H9 (cell line): Measurements from ENCODE around the gene MATK. TPM values are rescaled to one million over a fixed set of nuclear protein-coding genes. Genes with fewer than 3 reads are reported as not detected.
"Not testable (repeated sequence)": the region's sequence is repeated elsewhere in the genome, so short reads cannot be mapped to it uniquely, and the experiment has no call there.

Source experiments
- DNase-seq: peaks from one replicate; pipeline ENCODE4 v3.0.0-alpha.2; 2017
- H2AFZ ChIP-seq: one replicate; pipeline ENCODE4 v1.6.1; 2013; ENCODE audit warnings: mild to moderate bottlenecking, low read length, control low read depth, moderate library complexity
- H2AK5ac ChIP-seq: 2 replicates; pipeline ENCODE4 v1.6.1; 2013; ENCODE audit warnings: low read length, control low read depth, mixed read lengths; ENCODE audit not compliant: insufficient read length
- H2BK120ac ChIP-seq: one replicate; pipeline ENCODE4 v1.6.1; 2013; ENCODE audit warnings: low read depth, mild to moderate bottlenecking, low read length, control low read depth, inconsistent platforms; ENCODE audit not compliant: poor library complexity, severe bottlenecking
- H2BK12ac ChIP-seq: 2 replicates; pipeline ENCODE4 v1.6.1; 2013; ENCODE audit warnings: low read length, control low read depth, mixed read lengths, low read depth; ENCODE audit not compliant: insufficient read length
- H2BK15ac ChIP-seq: 2 replicates; pipeline ENCODE4 v1.6.1; 2013; ENCODE audit warnings: low read depth, low read length, control low read depth
- H2BK20ac ChIP-seq: one replicate; pipeline ENCODE4 v1.6.1; 2013; ENCODE audit warnings: low read depth, mild to moderate bottlenecking, low read length, control low read depth, inconsistent platforms; ENCODE audit not compliant: poor library complexity, severe bottlenecking
- H2BK5ac ChIP-seq: 2 replicates; pipeline ENCODE4 v1.6.1; 2013; ENCODE audit warnings: low read length, control low read depth, mixed read lengths; ENCODE audit not compliant: insufficient read length
- H3K14ac ChIP-seq: 2 replicates; pipeline ENCODE4 v1.6.1; 2013; ENCODE audit warnings: low read length, control low read depth; ENCODE audit not compliant: insufficient read depth
- H3K18ac ChIP-seq: 2 replicates; pipeline ENCODE4 v1.6.1; 2013; ENCODE audit warnings: low read depth, mild to moderate bottlenecking, mixed read lengths, low read length, control low read depth; ENCODE audit not compliant: insufficient read length
- H3K23ac ChIP-seq: 2 replicates; pipeline ENCODE4 v1.6.1; 2013; ENCODE audit warnings: low read length, control low read depth, mixed read lengths, low read depth; ENCODE audit not compliant: insufficient read length
- H3K23me2 ChIP-seq: 2 replicates; pipeline ENCODE4 v1.6.1; 2013; ENCODE audit warnings: low read depth, mild to moderate bottlenecking, mixed read lengths, low read length, control low read depth; ENCODE audit not compliant: insufficient read length, poor library complexity, severe bottlenecking
- H3K27ac ChIP-seq: 2 replicates; pipeline ENCODE4 v1.5.1; 2013; ENCODE audit warnings: low read length, control low read depth, mixed read lengths, low read depth; ENCODE audit not compliant: insufficient read length
- H3K27me3 ChIP-seq: 2 replicates; pipeline ENCODE4 v1.6.1; 2013; ENCODE audit warnings: low read length, control low read depth, inconsistent platforms; ENCODE audit not compliant: insufficient read depth
- H3K4ac ChIP-seq: 2 replicates; pipeline ENCODE4 v1.6.1; 2013; ENCODE audit warnings: low read depth, mild to moderate bottlenecking, control low read depth, inconsistent platforms, low read length, moderate library complexity
- H3K4me1 ChIP-seq: 2 replicates; pipeline ENCODE4 v1.6.1; 2013; ENCODE audit warnings: low read length, control low read depth, inconsistent platforms; ENCODE audit not compliant: insufficient read depth
- H3K4me2 ChIP-seq: 2 replicates; pipeline ENCODE4 v1.6.1; 2013; ENCODE audit warnings: low read length, control low read depth, mixed read lengths; ENCODE audit not compliant: insufficient read length, insufficient read depth
- H3K56ac ChIP-seq: 2 replicates; pipeline ENCODE4 v1.6.1; 2013; ENCODE audit warnings: low read depth, mild to moderate bottlenecking, mixed read lengths, low read length, control low read depth; ENCODE audit not compliant: insufficient read length
- H3K79me1 ChIP-seq: 2 replicates; pipeline ENCODE4 v1.6.1; 2013; ENCODE audit warnings: low read depth, mild to moderate bottlenecking, moderate library complexity, low read length, control low read depth, inconsistent platforms; ENCODE audit not compliant: insufficient read depth, poor library complexity, severe bottlenecking
- H3K79me2 ChIP-seq: 2 replicates; pipeline ENCODE4 v1.6.1; 2013; ENCODE audit warnings: low read length, control low read depth, inconsistent platforms; ENCODE audit not compliant: insufficient read depth
- H3K9ac ChIP-seq: 2 replicates; pipeline ENCODE4 v1.6.1; 2013; ENCODE audit warnings: low read length, control low read depth, mixed read lengths; ENCODE audit not compliant: insufficient read length; ENCODE audit errors: extremely low read depth
- H3K9me3 ChIP-seq: one replicate; pipeline ENCODE4 v1.6.1; 2013; ENCODE audit warnings: low read depth, low read length, inconsistent platforms; ENCODE audit not compliant: control insufficient read depth
- H3T11ph ChIP-seq: one replicate; pipeline ENCODE4 v1.6.1; 2013; ENCODE audit warnings: mild to moderate bottlenecking, low read length, control low read depth, inconsistent platforms
- H4K20me1 ChIP-seq: one replicate; pipeline ENCODE4 v1.6.1; 2013; ENCODE audit not compliant: control insufficient read depth, insufficient read length, insufficient read depth
- H4K5ac ChIP-seq: 2 replicates; pipeline ENCODE4 v1.6.1; 2013; ENCODE audit warnings: low read depth, mild to moderate bottlenecking, mixed read lengths, low read length, control low read depth; ENCODE audit not compliant: insufficient read length
- H4K8ac ChIP-seq: replicated peaks from 2 replicates; pipeline ENCODE4 v1.6.1; 2013; ENCODE audit warnings: low read length, control low read depth, mixed read lengths, low read depth; ENCODE audit not compliant: insufficient read length
- H4K91ac ChIP-seq: 2 replicates; pipeline ENCODE4 v1.6.1; 2013; ENCODE audit warnings: low read depth, mild to moderate bottlenecking, moderate library complexity, mixed read lengths, low read length, control low read depth; ENCODE audit not compliant: insufficient read length
- H3K27ac Mint-ChIP-seq, 3 experiments: 2 replicates in 2 of 3; 3 replicates in 1 of 3; pipeline ENCODE4 v1.8.0; 2020 to 2021; ENCODE audit warnings: mixed read lengths in 3 of 3, mild to moderate bottlenecking in 1 of 3, moderate library complexity in 1 of 3
- H3K27me3 Mint-ChIP-seq: 2 replicates; pipeline ENCODE4 v1.8.0; 2021; ENCODE audit warnings: low read depth, mild to moderate bottlenecking, moderate library complexity, mixed read lengths
- H3K36me3 Mint-ChIP-seq, 3 experiments: 2 replicates in 2 of 3; 3 replicates in 1 of 3; pipeline ENCODE4 v1.8.0; 2020 to 2021; ENCODE audit warnings: low read depth in 3 of 3, mixed read lengths in 3 of 3; ENCODE audit not compliant: insufficient read depth in 1 of 3
- H3K4me1 Mint-ChIP-seq, 2 experiments: 2 replicates each; pipeline ENCODE4 v1.8.0; 2020; ENCODE audit warnings: mixed read lengths in 2 of 2
- H3K4me3 Mint-ChIP-seq, 2 experiments: 2 replicates in 1 of 2; 3 replicates in 1 of 2; pipeline ENCODE4 v1.8.0; 2020 to 2021; ENCODE audit warnings: mild to moderate bottlenecking in 2 of 2, mixed read lengths in 2 of 2, moderate library complexity in 1 of 2
- H3K9me3 Mint-ChIP-seq, 2 experiments: 2 replicates in 1 of 2; 3 replicates in 1 of 2; pipeline ENCODE4 v1.8.0; 2020; ENCODE audit warnings: mild to moderate bottlenecking in 2 of 2, mixed read lengths in 2 of 2, moderate library complexity in 1 of 2
- WGBS: extraction: QIAGEN DNeasy Blood & Tissue Kit; methylation state at CpG from one replicate; pipeline ENCODE4 v1.1.7; 2013; ENCODE audit warnings: missing lambda C conversion rate, low lambda C conversion rate, mixed read lengths; ENCODE audit not compliant: insufficient read length; ENCODE audit errors: extremely low coverage; 5-methylcytosine and 5-hydroxymethylcytosine counted together
- total RNA-seq: library from RNA; stranded (reverse); gene quantifications from 2 replicates; pipeline ENCODE4 v1.2.1, GENCODE V29; 2021
- TF ChIP-seq, protein P1 (sequence below): fragments of 200-600 bp; sonication (generic); conservative IDR thresholded peaks from 3 replicates; pipeline ENCODE4 v1.8.0; 2021; ENCODE audit warnings: antibody characterized with exemption, mild to moderate bottlenecking

MATK gene
- total RNA-seq, 1 experiment from 2014 or later = 13.5 TPM

DNA sequence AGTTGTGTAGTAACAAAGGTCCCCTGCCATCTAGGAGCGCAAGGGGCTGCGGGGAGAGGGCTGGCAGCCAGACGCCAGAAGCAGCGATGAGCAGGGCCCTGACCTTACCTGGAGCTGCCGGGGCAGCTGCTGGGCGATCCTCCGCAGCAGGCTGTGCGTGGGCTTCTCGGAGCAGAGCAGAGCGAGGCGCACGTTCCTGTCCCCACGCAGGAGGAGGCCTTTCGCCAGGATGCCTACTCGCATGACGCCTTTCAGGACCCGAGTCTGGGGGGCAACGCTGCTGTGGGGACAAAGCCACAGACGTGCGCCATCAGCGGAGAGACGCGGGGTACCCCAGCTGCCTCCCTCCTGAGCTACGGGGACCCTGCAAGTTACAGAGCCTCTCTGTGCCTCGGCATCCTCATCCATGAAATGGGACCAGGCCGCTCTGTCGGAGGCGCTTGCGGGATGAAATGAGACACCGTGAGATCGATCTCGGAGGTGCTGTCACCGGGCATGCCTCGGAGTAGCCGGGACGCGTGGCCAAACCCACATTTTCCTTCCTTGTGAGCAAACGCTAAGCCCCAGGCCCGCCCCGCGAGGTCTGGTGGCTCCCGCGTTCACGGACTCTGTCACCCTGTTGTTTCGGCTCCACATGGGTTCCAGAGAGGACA is 30.5 kb upstream of the MATK start:
- Mint-ChIP-seq H3K9me3 (no peaks in the 10 kb centered on the region), H3K27me3 (peaks cover 2% of the 10 kb centered on the region), H3K36me3 (no peaks in the 10 kb centered on the region), H3K27ac (no peak overlapping the region), H3K4me3 (no peak overlapping the region), H3K4me1 (no peaks in the 10 kb centered on the region)
- Histone ChIP-seq H4K8ac (no peak overlapping the region), H4K5ac (no peak overlapping the region), H4K20me1 (peaks cover 2% of the 10 kb centered on the region), H3K79me1 (no peaks in the 10 kb centered on the region), H2BK5ac (no peak overlapping the region), H2BK120ac (no peak overlapping the region), H3K4ac (no peak overlapping the region), H3T11ph (no peak overlapping the region), H2BK15ac (no peak overlapping the region), H3K14ac (peak overlapping the region; percentile 52; the same call in 1 of the 2 replicates), H3K56ac (no peak overlapping the region), H3K27ac (no peak overlapping the region), H2AK5ac (no peak overlapping the region), H3K23me2 (no peaks in the 10 kb centered on the region), H3K9ac (no peak overlapping the region), H3K18ac (no peak overlapping the region), H2BK12ac (no peak overlapping the region), H3K27me3 (no peaks in the 10 kb centered on the region), H3K23ac (no peak overlapping the region), H3K4me1 (no peaks in the 10 kb centered on the region), H2AFZ (no peak overlapping the region), H3K9me3 (no peaks in the 10 kb centered on the region), H3K79me2 (no peaks in the 10 kb centered on the region), H3K4me2 (no peak overlapping the region), H2BK20ac (no peak overlapping the region), H4K91ac (no peak overlapping the region)
- WGBS = no CpG with 5 or more reads among the region's 45 CpGs
- no peak for DNase-seq
- TF ChIP-seq, protein P1, sequence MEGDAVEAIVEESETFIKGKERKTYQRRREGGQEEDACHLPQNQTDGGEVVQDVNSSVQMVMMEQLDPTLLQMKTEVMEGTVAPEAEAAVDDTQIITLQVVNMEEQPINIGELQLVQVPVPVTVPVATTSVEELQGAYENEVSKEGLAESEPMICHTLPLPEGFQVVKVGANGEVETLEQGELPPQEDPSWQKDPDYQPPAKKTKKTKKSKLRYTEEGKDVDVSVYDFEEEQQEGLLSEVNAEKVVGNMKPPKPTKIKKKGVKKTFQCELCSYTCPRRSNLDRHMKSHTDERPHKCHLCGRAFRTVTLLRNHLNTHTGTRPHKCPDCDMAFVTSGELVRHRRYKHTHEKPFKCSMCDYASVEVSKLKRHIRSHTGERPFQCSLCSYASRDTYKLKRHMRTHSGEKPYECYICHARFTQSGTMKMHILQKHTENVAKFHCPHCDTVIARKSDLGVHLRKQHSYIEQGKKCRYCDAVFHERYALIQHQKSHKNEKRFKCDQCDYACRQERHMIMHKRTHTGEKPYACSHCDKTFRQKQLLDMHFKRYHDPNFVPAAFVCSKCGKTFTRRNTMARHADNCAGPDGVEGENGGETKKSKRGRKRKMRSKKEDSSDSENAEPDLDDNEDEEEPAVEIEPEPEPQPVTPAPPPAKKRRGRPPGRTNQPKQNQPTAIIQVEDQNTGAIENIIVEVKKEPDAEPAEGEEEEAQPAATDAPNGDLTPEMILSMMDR = no peak

DNA sequence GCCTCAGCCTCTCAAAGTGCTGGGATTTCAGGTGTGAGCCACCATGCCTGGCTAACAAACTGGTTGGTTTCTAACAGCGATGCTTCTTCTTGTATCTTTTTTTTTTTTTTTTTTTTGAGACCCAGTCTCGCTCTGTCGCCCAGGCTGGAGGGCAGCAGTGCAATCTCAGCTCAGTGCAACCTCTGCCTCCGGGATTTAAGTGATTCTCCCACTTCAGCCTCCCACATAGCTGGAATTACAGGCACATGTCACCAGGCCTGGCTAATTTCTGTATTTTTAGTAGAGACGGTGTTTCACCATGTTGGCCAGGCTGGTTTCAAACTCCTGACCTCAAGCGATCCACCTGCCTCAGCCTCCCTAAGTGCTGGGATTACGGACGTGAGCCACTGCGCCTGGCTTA is 30.0 kb upstream of the MATK start:
- H2AFZ ChIP-seq, H3K79me2 ChIP-seq, H2BK15ac ChIP-seq, H4K8ac ChIP-seq, H3K27ac Mint-ChIP-seq, H3K79me1 ChIP-seq, H3K4ac ChIP-seq, H3K14ac ChIP-seq, H3K18ac ChIP-seq, H3K4me3 Mint-ChIP-seq, H3K56ac ChIP-seq, H3K27me3 ChIP-seq, H3K9me3 ChIP-seq, H2BK12ac ChIP-seq, H3K9me3 Mint-ChIP-seq, H3K23ac ChIP-seq, H3K9ac ChIP-seq, H3K27ac ChIP-seq, H3K4me1 Mint-ChIP-seq, H2BK20ac ChIP-seq, H3K4me2 ChIP-seq, H3K23me2 ChIP-seq, H4K20me1 ChIP-seq, H4K91ac ChIP-seq, H2AK5ac ChIP-seq, H4K5ac ChIP-seq, H2BK120ac ChIP-seq, H3K27me3 Mint-ChIP-seq, DNase-seq, H3T11ph ChIP-seq, H3K4me1 ChIP-seq, H3K36me3 Mint-ChIP-seq, H2BK5ac ChIP-seq: not testable (repeated sequence)
- no CpG with 5 or more reads among the region's 9 CpGs for WGBS
